Liver (tissue), 9 donors: ENCODE data around the gene CCDC78. TPM values are rescaled to one million over a fixed set of nuclear protein-coding genes. Genes with fewer than 3 reads are reported as not detected.

Experiments used
- DNase-seq: peaks from one replicate; pipeline ENCODE4 v3.0.0-alpha.2; 2017; ENCODE audit warnings: low spot score
- H3K27ac ChIP-seq, 2 donors: one replicate each; pipeline ENCODE4 v1.7.0; 2013; ENCODE audit warnings: inconsistent platforms in 2 of 2, low read length in 2 of 2, control low read depth in 1 of 2, low read depth in 1 of 2, mild to moderate bottlenecking in 1 of 2
- H3K27me3 ChIP-seq, 4 donors: one replicate each; pipeline versions ENCODE4 v1.6.1 to v1.7.0; 2013; ENCODE audit warnings: low read length in 3 of 4, inconsistent platforms in 1 of 4, mild to moderate bottlenecking in 1 of 4, moderate library complexity in 1 of 4; ENCODE audit not compliant: control insufficient read depth in 4 of 4, insufficient read depth in 4 of 4
- H3K36me3 ChIP-seq, 4 donors: one replicate each; pipeline versions ENCODE4 v1.6.1 to v1.7.0; 2013; ENCODE audit warnings: low read length in 3 of 4, mild to moderate bottlenecking in 3 of 4, low read depth in 1 of 4, moderate library complexity in 1 of 4; ENCODE audit not compliant: control insufficient read depth in 4 of 4, insufficient read depth in 3 of 4
- H3K4me1 ChIP-seq, 4 donors: one replicate each; pipeline versions ENCODE4 v1.6.1 to v1.7.0; 2013; ENCODE audit warnings: low read length in 3 of 4, mild to moderate bottlenecking in 3 of 4, moderate library complexity in 1 of 4; ENCODE audit not compliant: control insufficient read depth in 4 of 4, insufficient read depth in 4 of 4
- H3K4me3 ChIP-seq, 3 donors: one replicate each; pipeline versions ENCODE4 v1.6.1 to v1.7.0; 2013; ENCODE audit warnings: low read length in 3 of 3, control low read depth in 1 of 3, low read depth in 1 of 3, mild to moderate bottlenecking in 1 of 3
- H3K9ac ChIP-seq, 2 donors: one replicate each; pipeline ENCODE4 v1.7.0; 2013; ENCODE audit warnings: low read length in 2 of 2, mild to moderate bottlenecking in 2 of 2, moderate library complexity in 2 of 2, control low read depth in 1 of 2, low read depth in 1 of 2
- H3K9me3 ChIP-seq, 4 donors: one replicate each; pipeline versions ENCODE4 v1.6.1 to v1.7.0; 2013; ENCODE audit warnings: low read length in 3 of 4; ENCODE audit not compliant: control insufficient read depth in 4 of 4
- ATF3 ChIP-seq: IDR thresholded peaks from 2 replicates; pipeline ENCODE4 v1.6.1; 2016; ENCODE audit warnings: antibody characterized with exemption
- CTCF ChIP-seq: fragments of 150-350 bp; IDR thresholded peaks from 2 replicates; pipeline ENCODE4 v1.5.1; 2017; ENCODE audit warnings: improper control_type of control experiment, low read depth, low read length; ENCODE audit not compliant: missing input control
- FOXA1 ChIP-seq: IDR thresholded peaks from 2 replicates; pipeline ENCODE4 v1.6.1; 2016; ENCODE audit warnings: antibody characterized with exemption
- FOXA2 ChIP-seq: IDR thresholded peaks from 2 replicates; pipeline ENCODE4 v1.6.1; 2016; ENCODE audit warnings: antibody characterized with exemption
- HNF4A ChIP-seq, 2 donors: conservative IDR thresholded peaks; 2 replicates each; pipeline ENCODE4 v1.6.1; 2016; ENCODE audit warnings: antibody characterized with exemption in 2 of 2, mild to moderate bottlenecking in 2 of 2
- MAX ChIP-seq: IDR thresholded peaks from 2 replicates; pipeline ENCODE4 v1.6.1; 2016; ENCODE audit warnings: antibody characterized with exemption
- NR2F2 ChIP-seq: IDR thresholded peaks from 2 replicates; pipeline ENCODE4 v1.6.1; 2016; ENCODE audit warnings: antibody characterized with exemption
- REST ChIP-seq: IDR thresholded peaks from 2 replicates; pipeline ENCODE4 v1.6.1; 2016; ENCODE audit warnings: antibody characterized with exemption, mild to moderate bottlenecking
- RXRA ChIP-seq, 2 donors: IDR thresholded peaks; 2 replicates each; pipeline ENCODE4 v1.6.1; 2017 to 2018; ENCODE audit warnings: antibody characterized with exemption in 2 of 2, mild to moderate bottlenecking in 1 of 2
- SP1 ChIP-seq: IDR thresholded peaks from 2 replicates; pipeline ENCODE4 v1.6.1; 2018; ENCODE audit warnings: antibody characterized with exemption, mild to moderate bottlenecking
- WGBS: extraction: QIAGEN DNeasy Blood & Tissue Kit; methylation state at CpG from one replicate; pipeline ENCODE4 v1.1.7; 2013; 5-methylcytosine and 5-hydroxymethylcytosine counted together
- polyA plus RNA-seq, 2 donors: library from polyadenylated mRNA; stranded (reverse) in 1 of 2; unstranded in 1 of 2; fragments of 200-250 nt in 1 of 2; fragments of >200 nt in 1 of 2; fragmentation: Nextera tagmentation in 1 of 2; extraction: Ambion mirVana in 1 of 2; gene quantifications; one replicate each; pipeline versions ENCODE4 v1.2.1 to v1.2.3, GENCODE V29; 2013 to 2015
- total RNA-seq, 2 donors: library from RNA; depleted of rRNA; stranded (reverse); fragments of >200 nt; gene quantifications; one replicate each; pipeline ENCODE4 v1.2.3, GENCODE V29; 2014
- TF ChIP-seq, protein P1 (sequence below): IDR thresholded peaks from 2 replicates; pipeline ENCODE4 v1.6.1; 2016; ENCODE audit warnings: antibody characterized with exemption
- donor health status: healthy.
- donor health status: healthy.
- donor health status: healthy.
- donor health status: healthy.
- donor health status: healthy.

The CCDC78 gene
- total and polyA plus RNA-seq, 4 donors: 0.05 to 0.28 (median 0.08) TPM; not detected in 1

GRCh38 chr16:764848-765487, 38.7 kb upstream of the CCDC78 start:
- Histone ChIP-seq H3K9me3 (no peaks in the 10 kb centered on the region), H3K36me3 (no peaks in the 10 kb centered on the region), H3K4me3 (no peak overlapping the region), H3K9ac (no peak overlapping the region), H3K4me1 (peaks cover 0 to 1% (median 0%) of the 10 kb centered on the region in 4 donors), H3K27ac (no peak overlapping the region), H3K27me3 (peaks cover 0 to 3% (median 0%) of the 10 kb centered on the region in 4 donors)
- TF ChIP-seq, protein P1, sequence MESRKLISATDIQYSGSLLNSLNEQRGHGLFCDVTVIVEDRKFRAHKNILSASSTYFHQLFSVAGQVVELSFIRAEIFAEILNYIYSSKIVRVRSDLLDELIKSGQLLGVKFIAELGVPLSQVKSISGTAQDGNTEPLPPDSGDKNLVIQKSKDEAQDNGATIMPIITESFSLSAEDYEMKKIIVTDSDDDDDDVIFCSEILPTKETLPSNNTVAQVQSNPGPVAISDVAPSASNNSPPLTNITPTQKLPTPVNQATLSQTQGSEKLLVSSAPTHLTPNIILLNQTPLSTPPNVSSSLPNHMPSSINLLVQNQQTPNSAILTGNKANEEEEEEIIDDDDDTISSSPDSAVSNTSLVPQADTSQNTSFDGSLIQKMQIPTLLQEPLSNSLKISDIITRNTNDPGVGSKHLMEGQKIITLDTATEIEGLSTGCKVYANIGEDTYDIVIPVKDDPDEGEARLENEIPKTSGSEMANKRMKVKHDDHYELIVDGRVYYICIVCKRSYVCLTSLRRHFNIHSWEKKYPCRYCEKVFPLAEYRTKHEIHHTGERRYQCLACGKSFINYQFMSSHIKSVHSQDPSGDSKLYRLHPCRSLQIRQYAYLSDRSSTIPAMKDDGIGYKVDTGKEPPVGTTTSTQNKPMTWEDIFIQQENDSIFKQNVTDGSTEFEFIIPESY: no peak
- TF ChIP-seq FOXA2 (no peak), SP1 (no peak), MAX (no peak), FOXA1 (no peak), HNF4A (conservative IDR thresholded peaks at IDR 0.05) (no peak), RXRA (IDR thresholded peaks at IDR 0.05) (no peak), ATF3 (no peak), NR2F2 (no peak), CTCF (no peak)
- WGBS: 87% methylated on average over 38 of the region's 38 CpGs
- no peak for DNase-seq

DNA sequence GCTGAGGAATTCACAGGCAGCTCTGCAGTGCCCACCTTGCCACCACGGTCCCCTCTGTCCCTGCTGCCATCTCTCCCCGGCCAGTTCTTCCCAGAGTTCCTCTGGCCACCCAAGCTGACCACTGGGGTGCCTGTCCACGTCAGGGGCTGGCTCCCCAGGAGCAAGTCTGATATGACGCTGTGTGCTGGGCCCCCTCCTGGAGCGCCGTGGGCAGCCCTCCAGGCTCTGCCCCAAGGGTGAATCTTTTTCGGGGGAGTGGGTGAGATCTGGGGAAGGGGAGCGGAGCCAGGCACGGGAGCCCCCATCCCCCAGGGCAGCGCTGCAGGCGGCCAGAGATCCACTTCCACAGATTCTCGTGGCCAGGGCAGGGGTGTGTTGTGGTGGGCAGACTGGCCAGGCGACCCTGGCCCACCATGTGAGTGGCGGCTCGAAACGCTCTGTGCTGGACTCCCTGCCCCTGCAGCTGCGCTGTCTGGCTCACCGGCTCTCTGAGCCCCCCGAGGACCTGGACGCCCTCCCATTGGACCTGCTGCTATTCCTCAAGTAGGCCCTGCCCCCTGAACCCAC, 38.0 kb upstream of the CCDC78 start:
- H3K27ac ChIP-seq: no peak overlapping the region
- no peak overlapping the region for H3K9ac ChIP-seq
- peaks cover 0 to 1% (median 0%) of the 10 kb centered on the region in 4 donors for H3K4me1 ChIP-seq
- WGBS: 77% methylated on average over 20 of the region's 20 CpGs
- no peaks in the 10 kb centered on the region for H3K9me3 ChIP-seq
- H3K4me3 ChIP-seq: no peak overlapping the region
- no peak for TF ChIP-seq REST
- no peak for DNase-seq
- peaks cover 0 to 1% (median 0%) of the 10 kb centered on the region in 4 donors for H3K27me3 ChIP-seq
- no peaks in the 10 kb centered on the region for H3K36me3 ChIP-seq
